ENCODE results near the gene TSPAN15. TPM values are rescaled to one million over a fixed set of nuclear protein-coding genes. Genes with fewer than 3 reads are reported as not detected.
"Not testable (repeated sequence)": the region's sequence is repeated elsewhere in the genome, so short reads cannot be mapped to it uniquely, and the experiment has no call there.

TSPAN15 gene
- total RNA-seq, 1 donor from 2014 or later = 46.1 TPM

DNA sequence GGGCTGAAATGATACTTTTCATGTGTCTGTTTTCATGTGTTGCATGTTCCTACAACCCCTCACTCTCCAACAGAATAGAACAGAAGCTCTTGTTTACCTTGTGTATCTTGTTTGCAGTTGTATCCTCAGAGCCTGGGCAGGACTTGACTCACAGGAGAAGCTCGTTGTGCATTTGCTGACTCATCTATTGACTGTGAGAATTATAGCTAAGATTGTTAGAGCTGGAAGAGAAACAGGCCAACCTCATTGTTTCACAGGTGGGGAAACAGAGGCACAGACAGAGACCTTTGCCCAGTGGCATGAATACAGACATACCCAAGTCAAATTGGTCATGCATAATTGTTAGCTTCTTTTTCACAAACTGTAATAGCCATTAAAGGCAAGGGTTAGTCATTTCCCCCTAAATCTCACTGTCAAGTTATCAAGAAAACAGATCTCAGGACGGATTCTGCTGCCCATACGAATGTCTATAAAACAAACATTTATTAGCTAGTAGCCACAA, 4.6 kb upstream of the TSPAN15 start:
- no peak for ATAC-seq
- TF ChIP-seq CTCF (IDR thresholded peaks at IDR 0.05) = no peak

GRCh38 chr10:69449841-69450240, 1.4 kb upstream of the TSPAN15 start:
- peaks cover 60% of the 10 kb centered on the region for H3K4me1 ChIP-seq
- no peak overlapping the region for H3K4me3 ChIP-seq
- DNase-seq = peak; percentile 61
- no peaks in the 10 kb centered on the region for H3K9me3 ChIP-seq
- intact Hi-C loops (cut with DNase I) = no loop called here
- TF ChIP-seq CTCF (IDR thresholded peaks at IDR 0.05) = peak; percentile 65
- no peaks in the 10 kb centered on the region for H3K36me3 ChIP-seq
- peak; percentile 50 to 60 for ATAC-seq
- no peaks in the 10 kb centered on the region for H3K27me3 ChIP-seq (ENCODE audit: low read depth)
- peak overlapping the region; percentile 75 for H3K27ac ChIP-seq

More for the DNA sequence above, 4.6 kb upstream of the TSPAN15 start:
- Histone ChIP-seq H3K27ac (no peak overlapping the region), H3K36me3 (no peaks in the 10 kb centered on the region), H3K27me3 (ENCODE audit: low read depth) (no peaks in the 10 kb centered on the region), H3K4me1 (peaks cover 30% of the 10 kb centered on the region), H3K4me3 (no peak overlapping the region), H3K9me3 (no peaks in the 10 kb centered on the region)
- intact Hi-C loops (cut with DNase I) = no loop called here
- no peak for DNase-seq

DNA sequence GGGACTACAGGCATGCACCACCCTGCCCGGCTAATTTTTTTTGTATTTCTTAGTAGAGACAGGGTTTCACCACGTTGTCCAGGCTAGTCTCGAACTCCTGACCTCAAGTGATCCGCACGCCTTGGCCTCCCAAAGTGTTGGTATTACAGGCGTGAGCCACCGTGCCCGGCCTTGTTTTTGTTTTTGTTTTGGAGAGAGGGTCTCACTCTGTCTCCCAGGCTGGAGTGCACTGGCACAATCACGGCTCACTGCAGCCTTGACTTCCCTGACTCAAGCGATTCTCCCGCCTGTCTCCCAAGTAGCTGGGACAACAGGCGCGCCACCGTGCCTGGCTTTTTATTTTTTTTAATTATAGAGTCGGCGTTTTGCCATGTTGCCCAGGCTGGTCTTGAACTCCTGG, 870 bp upstream of the TSPAN15 start:
- H3K9me3 ChIP-seq; H3K27me3 ChIP-seq (ENCODE audit: low read depth); DNase-seq; H3K36me3 ChIP-seq; H3K4me3 ChIP-seq; intact Hi-C loops (cut with DNase I); ATAC-seq: not testable (repeated sequence)
- H3K4me1 ChIP-seq = peaks cover 62% of the 10 kb centered on the region
- peak overlapping the region; percentile 75 for H3K27ac ChIP-seq

DNA sequence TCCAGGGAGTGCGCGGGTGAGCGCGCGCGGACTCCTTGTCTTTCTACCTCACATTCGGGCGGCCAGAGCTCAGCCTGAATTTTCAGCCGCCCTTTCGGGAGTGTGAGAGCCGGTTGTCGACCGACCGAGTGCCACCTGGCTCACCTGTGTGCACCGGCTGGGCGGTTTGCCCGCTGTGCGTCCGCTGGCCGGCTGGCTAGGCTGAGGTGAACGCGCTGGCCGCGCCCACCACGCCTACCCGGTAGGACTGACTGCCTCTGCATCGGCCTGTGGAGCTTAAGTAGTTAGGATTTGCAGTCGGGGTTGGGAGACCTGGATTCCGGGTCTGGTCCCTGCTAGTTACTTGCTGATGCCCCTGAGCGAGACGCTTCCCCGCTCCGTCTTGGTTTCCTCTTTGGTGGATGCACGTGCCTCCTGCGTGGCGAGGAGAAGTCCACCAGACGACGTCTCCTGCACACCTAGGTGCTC, 553 bp downstream of the TSPAN15 start:
- intact Hi-C loops (cut with DNase I) = no loop called here
- Histone ChIP-seq H3K27ac (peak overlapping the region; percentile 75), H3K36me3 (no peaks in the 10 kb centered on the region), H3K27me3 (ENCODE audit: low read depth) (no peaks in the 10 kb centered on the region), H3K4me1 (peaks cover 62% of the 10 kb centered on the region), H3K9me3 (no peaks in the 10 kb centered on the region), H3K4me3 (peak overlapping the region; percentile 79)
- peak; percentile 84 for DNase-seq
- ATAC-seq = peak; percentile 85 to 87
- no peak for TF ChIP-seq CTCF (IDR thresholded peaks at IDR 0.05)

GRCh38 chr10:69452676-69453415, 1.6 kb downstream of the TSPAN15 start:
- ATAC-seq = no peak
- peak overlapping the region; percentile 79 for H3K4me3 ChIP-seq
- no peaks in the 10 kb centered on the region for H3K9me3 ChIP-seq
- H3K27ac ChIP-seq = no peak overlapping the region
- intact Hi-C loops (cut with DNase I) = no loop called here
- no peak for DNase-seq
- H3K36me3 ChIP-seq = no peaks in the 10 kb centered on the region
- no peaks in the 10 kb centered on the region for H3K27me3 ChIP-seq (ENCODE audit: low read depth)
- peaks cover 60% of the 10 kb centered on the region for H3K4me1 ChIP-seq
- TF ChIP-seq CTCF (IDR thresholded peaks at IDR 0.05) = no peak

- peaks cover 70% of the 10 kb centered on the region for H3K4me1 ChIP-seq
- no peaks in the 10 kb centered on the region for H3K36me3 ChIP-seq
- no peaks in the 10 kb centered on the region for H3K27me3 ChIP-seq (ENCODE audit: low read depth)
- ATAC-seq = no peak
- no peak for TF ChIP-seq CTCF (IDR thresholded peaks at IDR 0.05)
- H3K27ac ChIP-seq = no peak overlapping the region
- H3K4me3 ChIP-seq = no peak overlapping the region
- intact Hi-C loops (cut with DNase I) = no loop called here
- no peak for DNase-seq
- H3K9me3 ChIP-seq = no peaks in the 10 kb centered on the region
These were observed 2.5 kb downstream of the TSPAN15 start for GRCh38 chr10:69453795-69454194.

All from lower lobe of right lung (tissue), 2 donors.